CD4-positive, alpha-beta T cell treated with Interferon alpha-2 for 1 hour (primary cell): ENCODE results near the gene ADGRA1.

Experiments
- DNase-seq, 2 donors: peaks; one replicate each; pipeline ENCODE4 v3.0.0-alpha.2; 2020 to 2022

The ADGRA1 gene

DNA sequence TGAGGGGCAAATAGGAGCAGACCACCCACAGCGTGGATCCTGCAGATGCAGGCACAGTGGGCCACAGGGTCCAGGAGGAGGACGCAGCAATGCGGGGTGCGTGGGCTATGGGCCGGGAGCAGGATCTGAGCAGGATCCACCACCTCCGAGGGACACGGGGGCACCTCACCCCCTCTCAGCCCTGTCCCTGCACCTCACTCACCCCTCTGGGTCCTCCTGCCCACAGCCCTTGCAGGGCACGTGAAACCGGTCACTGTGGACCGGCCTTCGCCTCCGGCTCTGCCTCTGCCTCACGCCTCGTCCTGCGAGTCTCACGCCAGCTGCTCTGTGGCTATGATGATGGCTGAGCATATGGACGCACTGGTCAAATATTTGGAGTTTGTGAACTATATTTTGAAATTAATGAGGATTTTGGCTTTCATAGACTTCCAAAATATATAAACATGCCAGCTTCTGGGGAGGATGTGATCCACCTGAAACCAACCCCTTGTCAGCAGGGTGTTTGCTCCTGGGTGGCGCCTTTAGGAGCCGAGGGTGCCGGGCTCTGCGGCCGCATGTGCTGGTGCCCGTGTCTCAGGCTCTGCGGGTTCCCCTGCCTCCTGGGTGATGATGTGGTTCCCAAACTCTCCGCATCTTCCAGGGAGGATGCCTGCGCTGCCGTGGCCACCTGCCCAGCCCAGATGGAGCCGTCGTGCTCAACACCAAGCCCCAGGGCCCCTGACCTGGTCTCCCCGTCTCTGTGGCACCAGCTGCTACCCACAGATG is 11.3 kb upstream of the ADGRA1 start:
- DNase-seq, result no peak

DNA sequence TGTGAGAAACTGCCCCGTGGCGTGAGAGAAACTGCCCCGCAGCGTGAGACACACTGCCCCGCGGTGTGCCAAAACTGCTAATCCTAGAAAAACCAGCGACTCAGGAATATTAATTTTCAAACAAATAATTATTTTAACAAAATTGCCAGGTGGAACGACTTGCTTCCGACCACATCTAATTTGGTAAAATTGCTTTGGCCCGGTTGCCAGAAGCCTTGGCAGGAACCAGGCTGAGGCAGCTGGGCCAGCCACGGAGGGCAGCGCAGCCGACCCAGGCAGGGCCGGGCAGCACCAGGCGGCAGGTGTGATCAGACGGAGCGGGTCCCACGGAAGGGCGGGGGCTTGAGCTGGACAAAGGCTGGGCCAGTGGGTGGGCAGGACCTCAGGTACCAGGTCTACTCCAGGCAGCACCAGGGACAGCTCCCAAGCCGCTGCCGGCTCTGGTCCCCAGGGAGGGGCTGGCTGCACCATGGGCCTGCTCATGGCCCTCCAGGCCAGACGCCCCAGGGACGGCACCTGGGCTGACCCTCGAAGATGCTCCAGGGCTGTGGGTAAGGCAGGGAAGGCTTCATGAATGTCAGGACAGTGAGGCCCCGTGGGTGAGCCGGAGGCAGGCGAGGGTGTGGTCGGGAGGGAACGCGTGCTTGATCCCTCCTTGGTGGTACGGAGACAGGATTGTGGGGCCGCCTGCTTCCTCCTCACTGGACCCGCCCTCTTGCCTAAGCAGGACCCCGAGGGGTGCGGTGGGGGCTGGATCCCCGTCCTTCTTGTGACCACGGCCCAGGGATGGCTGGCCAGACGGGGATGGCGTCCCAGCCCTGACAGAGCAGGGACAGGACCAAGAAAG is 7.7 kb upstream of the ADGRA1 start:
- DNase-seq, result no peak

DNA sequence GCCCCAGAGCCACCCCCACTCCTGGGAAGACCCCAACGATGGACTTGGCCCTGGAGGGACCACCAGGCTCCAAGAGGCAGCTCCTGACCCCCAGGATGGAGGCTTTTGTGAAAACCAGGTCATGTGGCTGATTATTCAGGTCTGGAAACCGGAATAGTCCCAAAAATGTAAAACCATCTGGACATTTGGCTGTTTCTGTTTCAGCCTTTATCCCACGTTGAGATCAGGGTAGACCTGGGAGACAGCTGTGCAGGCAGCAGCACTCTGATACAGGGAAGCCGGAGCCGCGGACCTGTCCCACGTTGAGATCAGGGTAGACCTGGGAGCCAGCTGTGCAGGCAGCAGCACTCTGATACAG is 7.1 kb upstream of the ADGRA1 start:
- DNase-seq, result no peak

DNA sequence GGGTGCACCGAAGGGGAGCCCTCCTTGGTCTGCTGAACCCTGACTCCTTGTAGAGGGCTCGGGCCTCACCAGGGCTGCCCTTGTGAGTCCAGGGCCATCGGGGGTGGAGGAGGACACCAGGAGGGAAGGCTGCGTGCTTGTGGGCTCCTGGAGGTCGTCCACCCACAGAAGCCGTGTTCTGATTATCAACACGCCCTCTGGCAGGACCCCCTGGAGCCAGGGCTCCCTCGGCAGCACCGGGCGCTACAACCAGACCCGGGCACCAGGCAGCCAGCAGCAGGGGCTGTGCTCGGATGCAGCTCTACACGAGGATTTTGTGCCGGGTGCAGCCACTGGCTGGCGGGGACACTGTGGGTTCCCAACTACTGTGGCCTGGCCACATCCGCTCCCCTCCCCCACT is 6.1 kb upstream of the ADGRA1 start:
- no peak for DNase-seq

DNA sequence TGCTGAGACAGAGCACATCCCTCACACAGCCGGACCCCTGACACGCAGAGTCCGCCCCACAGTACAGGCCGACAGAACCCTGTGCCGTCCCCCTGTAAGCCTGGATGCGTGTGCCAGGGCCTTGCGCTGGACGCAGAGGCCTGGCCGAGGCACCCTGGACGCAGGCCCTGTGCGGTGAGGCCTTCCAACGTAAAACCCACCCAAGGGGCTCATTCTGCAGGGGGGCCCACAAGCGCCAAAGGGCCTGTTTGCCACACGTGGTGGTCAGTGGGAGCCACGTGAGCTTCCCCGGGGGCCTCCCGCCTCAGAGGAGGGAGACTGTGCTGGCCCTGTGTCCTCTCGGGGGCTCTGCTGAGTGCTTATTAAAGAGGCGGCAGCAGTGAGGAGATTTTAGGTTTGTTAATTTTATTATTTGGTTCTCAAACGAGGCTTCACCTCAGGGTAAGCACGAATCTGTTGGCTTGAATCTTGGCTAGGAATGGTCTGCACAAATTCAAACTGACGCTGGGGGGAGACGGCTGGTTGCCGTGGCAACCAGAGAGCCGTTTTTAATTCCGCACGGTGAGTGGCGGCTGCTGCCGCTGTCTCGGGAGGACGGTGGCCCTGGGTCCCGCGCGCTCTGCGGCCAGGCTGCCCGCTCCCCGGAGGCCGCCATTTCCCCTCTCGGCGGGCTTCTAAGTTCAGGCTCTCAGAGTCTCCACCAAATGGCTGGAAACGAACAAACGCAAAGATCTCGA is 4.9 kb upstream of the ADGRA1 start:
- DNase-seq, result no peak

DNA sequence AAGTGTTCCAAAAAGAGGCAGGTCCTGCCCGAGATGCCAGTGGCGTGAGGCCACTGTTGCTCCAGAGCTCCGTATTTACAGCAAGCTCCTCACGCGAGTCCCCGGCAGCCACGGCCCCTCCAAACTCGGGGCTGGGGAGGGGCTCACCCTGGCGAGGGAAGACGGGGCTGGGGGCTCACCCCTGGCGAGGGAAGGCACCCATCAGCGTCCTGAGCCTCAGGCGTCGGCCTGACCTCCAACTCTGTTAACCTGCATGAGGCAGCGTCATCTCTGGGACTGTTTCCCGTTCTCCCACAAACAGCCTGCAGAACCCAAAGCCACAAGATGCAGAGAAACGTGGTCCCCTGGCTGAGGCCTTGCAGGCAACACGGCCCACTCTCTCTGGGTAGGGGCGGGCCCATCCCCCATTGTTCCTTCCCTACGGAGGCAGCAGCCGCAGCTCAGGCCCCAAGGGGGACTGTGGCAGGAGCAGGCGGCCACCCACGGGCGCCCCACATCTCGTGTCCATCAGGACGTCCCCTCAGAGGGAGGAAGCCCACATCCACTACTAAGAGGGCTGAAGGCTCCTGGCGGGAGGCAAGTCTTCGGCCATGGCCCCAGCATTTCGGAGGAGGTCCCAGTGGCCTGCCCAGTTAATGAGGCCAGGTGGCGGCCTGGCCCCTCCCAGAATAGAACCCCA is 4.2 kb upstream of the ADGRA1 start:
- no peak for DNase-seq

DNA sequence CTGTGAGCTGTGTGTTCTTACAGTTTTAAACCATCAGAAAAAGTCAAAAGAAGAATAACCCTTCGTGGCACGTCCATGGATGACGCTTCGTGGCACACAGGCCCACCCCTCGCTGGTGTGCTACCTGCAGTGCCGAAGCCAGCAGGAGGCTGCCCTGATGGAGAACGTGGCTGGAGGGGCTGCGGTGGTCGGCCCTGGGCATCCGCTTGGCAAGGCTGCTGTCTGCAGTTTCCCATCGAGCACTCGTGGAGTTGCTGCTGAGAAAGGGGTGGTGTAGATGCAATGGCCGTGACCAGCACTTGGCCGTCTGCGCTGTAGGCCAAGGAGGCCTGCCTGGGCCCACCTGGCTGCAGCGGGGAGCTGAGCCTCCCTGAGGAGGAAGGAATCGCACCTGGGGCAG is 3.2 kb upstream of the ADGRA1 start:
- no peak for DNase-seq

DNA sequence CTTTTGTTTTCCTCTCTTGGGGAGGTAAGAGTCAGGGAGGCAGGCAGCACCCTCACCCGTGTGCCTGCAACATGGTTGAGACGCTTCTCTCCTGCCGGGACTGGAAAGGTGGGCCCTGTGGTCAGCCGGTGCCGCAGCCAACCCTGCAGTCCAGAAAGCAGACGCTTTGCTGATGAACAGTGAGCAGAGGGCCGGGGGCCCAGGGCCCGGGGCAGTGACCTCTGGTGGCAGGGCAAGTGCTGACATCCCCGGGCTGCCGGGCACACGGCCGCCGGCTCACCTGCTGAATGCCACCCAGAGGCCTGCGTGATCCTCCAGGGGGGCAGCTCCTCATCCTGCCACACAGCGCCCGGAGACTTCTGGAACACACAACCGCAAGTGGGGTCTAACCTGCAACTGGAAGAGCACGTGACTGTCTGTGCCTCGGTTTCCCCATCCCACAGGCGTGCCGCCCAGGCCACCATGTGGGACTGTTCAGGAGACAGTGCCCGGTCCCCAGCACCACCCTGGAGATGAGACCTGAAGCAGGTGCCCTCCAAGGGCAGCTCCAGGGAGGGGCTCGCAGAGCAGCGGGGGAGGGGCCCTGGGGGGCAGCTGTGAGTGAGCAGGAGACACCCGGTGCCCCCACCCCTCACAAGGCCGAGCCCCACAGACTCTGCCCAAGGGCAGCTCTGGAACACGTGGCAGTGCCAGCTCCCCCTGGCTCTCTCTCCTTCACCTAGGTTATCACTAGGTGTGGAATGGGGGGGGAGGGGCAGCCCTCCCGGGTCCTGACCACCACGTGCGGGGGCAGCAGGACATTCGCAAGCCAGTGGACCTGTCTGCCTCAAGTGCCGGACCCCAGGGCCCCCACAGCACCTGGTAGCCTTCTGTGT is 2.2 kb upstream of the ADGRA1 start:
- no peak for DNase-seq

DNA sequence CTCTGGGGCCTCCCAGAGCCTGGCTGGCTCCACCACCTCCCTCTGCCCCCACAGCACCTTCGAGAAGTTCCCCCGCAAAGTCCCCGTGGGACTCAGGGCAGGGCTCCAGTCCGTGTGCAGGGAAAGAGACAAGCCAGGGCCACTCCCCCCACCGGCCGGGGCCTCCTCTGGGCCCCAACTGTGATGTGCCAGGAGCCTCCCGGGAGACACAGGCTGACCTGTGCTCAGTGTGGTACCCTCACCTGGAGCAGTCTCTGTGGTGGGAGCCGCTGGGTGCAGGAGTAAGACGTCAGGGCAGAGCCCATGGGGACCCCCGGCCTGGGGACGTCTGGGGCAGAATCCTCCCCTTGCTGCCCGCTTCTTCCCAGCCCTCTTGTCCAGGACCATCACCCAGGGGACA is 1.5 kb upstream of the ADGRA1 start:
- no peak for DNase-seq

DNA sequence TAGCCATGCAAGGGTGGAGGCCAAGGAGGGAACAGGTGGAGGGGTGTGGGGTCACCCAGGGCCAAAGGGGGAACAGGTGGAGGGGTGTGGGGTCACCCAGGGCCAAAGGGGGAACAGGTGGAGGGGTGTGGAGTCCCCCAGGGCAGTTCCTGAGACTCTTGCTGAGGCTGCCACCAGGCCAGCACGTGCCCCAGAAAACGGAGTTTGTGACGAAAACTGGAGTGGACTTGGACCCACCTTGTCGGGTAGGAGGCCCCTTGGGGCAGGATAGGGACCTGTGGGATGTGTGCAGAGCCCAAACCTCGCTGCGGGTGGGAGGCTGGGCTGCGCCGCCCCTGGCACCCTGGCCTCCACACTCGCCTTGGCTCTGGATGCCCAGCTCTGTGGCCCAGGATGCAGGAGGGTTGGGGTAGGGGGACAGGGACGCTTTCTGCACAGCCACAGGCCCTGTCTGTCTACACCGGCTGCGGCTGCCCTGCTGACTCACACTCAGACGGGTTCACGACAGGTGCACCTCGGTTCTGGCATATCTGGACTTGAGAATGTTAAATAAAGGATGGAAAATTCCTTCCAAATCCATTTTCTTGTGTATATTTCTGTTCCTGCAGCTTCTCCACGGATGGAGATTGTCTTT is 562 bp upstream of the ADGRA1 start:
- DNase-seq, result no peak

DNA sequence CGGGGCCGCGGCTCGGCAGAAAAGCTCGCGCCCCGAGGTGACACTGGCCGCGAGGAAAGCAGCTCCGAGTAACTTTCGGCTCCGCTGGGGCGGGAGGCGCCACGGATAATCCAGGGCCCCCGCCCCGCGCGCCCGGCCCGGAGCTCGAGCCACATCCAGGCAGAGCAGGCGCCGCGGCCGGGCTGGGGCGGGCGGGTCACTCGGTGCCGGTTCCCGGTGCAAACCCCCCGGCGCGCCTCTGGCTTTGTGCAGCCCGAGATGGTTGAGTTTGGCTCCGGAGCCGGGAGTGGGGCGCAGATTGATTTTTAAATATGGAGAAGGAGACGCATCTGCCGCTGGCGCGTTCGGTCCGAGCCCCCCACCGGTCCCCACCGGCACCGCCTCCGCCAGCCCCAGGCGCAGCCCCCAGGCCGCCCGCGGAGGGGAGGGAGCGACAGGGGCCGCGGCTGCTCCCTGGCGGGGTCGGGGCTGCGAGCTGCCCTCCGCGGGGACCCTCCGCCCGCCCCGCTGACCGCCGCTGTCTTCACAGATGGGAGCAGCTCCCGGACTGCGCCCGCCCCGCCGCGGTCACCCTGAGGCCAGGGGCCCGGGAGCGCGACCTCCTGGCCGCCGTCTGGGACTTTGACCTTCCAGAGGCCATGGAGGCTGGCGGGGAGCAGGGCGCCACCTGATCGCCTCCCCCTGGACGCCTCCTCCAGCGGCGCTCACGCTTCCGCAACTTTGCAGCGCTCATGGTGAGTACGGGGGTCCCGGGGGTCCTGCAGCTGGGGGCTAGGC is 643 bp downstream of the ADGRA1 start:
- no peak for DNase-seq

DNA sequence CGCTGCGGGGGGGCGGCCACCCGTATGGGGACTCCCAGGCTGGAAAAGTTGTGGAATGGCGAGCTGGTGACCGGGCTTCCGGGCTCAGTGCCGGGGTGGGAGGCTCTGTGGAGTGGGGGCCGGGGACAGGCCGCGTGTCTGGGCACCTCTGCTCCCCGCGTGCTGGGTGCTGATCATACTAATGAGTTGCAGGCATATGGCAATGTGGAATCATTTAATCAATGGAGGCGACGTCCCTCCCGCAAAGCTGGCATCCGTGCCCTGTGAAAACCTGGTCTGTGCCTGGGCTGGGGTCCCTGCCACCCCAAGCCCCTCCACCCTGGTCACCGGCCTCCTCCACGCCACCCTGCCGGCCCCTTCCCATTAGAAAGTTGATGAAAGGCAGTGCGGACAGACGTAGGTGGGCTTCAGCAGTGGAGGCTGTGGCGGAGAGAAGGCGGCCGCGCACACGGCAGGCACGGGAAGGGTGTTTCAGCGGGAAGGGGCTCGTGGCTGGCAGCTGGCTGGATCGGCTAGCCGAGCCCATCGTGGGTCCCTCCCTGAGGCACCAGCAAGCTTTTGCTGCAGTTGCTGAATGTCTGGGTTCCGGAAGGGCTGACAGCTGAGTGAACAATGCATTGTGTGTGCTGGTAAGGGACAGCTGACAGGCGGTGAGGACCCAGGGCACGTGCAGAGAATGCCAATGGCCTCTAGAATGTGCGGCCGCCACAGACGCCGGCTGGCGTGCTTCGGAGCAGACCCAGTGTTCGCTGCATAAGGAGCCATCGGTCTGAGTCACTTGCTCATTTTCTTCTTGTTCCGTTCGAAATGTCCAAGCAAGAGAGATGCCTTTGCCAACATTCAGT is 1.5 kb downstream of the ADGRA1 start:
- no peak for DNase-seq

DNA sequence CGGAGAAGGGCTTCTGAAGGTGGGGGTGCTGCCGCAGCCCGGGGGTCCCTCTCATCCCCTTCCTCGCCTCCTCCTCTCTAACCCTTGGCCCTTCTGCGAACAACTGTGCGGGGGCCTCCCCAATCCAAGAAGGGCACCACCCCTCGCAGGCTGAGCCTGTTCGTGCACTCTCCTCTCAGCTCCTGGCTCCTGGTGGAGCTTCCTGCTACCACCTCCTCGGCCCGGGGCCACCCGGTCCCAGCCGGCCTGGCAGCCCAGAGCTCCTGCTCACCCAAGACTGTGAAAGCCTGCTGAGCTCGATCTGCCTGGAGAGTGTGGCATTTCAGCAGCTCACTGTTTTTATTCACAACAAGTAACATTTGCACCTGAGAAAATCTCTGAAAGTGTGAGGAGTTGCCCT is 2.4 kb downstream of the ADGRA1 start:
- no peak for DNase-seq

DNA sequence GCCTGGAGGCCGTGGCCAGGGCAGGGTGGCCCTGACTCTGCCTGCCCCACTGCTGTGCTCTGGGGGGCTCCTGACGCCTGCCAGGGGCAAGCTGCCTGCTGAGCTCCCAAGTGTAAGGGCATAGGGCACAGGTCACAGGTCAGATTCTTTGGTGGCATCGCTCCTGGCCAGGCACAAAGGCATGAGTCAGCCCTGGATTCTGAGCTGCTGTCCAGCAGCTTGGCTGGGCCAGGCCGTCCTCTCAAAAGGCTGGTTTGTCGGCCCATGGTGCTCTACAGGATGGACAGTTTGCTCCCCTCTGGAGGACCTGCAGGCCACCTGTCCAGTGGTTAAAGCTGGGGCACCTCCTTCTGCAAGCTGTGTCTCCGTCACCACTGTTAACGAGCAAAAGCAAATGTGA is 2.9 kb downstream of the ADGRA1 start:
- DNase-seq, result no peak

DNA sequence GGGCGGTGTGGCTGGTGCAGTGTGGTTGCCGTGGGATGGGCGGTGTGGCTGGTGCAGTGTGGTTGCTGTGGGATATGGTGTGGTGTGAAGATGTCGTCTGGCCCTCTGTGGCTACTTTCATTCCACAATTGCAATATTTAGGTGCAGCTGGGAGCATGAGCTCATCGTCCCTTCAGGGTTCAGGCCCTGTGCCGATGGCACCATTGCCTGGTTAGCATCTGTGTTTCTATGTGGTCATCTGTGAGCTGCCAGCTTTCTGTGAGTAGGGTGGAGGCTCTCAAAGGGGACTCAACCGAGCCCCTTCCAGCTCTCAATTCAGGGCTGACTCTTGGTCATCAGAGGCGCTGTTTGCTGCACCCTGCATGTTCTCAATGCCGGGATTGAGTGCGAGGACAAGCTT is 3.6 kb downstream of the ADGRA1 start:
- DNase-seq, result no peak

DNA sequence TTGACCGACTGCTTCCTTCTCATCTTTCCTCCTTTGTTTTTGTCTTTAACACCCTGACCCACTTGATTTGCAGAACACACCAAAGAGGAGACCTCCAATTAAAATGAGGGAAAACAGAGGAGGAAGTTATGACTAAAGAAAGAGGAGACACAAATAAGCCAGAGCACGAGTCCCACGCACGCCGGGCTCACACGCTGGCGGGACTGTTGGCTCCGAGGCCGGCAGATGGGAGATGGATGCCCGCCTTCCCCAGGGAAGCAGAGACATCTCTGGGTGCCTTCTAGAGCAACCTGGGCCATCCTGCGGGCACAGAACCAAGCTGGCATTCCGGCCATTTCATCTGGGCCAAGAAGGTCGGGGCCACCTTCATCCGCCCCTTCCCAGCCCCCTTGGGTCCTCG is 5.6 kb downstream of the ADGRA1 start:
- DNase-seq, result no peak

DNA sequence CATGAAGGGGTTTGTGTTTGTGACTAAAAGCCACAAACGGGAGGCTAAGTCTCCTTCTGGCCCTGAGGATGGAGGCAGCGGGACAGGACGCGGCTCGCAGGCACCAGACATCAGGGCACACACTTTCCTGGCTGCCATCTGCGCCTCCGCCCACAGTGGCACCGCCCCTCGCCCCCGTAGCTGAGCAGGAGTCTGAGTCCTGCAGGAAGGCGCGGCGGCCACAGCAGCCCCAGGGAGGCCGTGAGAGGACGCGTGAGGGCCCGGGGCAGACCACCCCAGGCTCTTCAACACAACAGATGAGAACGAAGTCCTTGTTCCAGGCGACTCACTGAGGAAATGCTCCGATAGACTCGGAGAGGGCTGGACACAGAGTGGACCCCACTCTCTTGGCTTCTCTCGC is 6.6 kb downstream of the ADGRA1 start:
- no peak for DNase-seq

DNA sequence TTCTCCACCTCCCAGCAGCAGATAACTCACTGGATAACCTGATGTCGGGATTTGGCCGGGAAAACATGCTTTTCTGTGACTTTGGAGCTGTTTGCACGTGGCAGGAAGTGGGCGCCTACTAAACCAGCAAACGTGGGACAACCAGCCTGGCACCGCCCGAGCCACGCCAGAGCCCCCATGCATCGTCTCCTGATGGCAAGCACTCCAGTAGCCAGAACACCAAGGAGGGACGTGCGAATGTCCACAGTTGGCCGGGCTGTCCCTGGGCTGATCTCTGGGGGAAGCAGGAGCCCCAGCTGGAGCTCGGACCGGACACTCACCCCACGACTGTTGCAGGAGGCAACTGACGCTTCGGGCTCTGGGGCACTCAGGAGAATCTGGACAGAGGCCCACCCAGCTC is 7.1 kb downstream of the ADGRA1 start:
- no peak for DNase-seq

DNA sequence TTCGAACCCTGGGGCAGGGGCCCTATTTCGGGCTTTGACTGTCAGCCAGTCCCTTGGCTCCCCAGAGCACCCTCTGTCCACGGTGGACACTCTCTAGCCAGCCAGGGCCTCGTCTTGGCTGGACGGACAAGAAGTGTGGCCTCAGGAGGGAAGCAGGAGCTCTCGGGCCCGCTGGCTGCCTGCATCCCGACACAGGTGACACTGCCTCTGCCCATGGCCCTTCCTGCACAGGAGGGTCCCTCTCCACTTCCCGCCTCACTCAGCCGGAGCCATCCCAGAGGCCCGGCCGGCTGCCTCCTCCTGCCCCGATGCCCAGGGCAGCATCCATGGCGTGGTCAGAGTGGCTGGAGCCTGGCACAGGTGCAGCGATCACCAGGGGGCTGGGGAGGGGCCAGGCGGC is 7.9 kb downstream of the ADGRA1 start:
- DNase-seq, result no peak
